Measurements from ENCODE around the gene MYL11.

Gene MYL11

GRCh38 chr16:30354423-30355143 lies 20.0 kb upstream of the MYL11 start:
- DNase-seq (ENCODE audit: low read depth in 2 of 2): no peak

GRCh38 chr16:30355144-30355953 lies 19.3 kb upstream of the MYL11 start, which contains the start of gene CD2BP2:
TSS of gene CD2BP2 (minus strand) at chr16:30355308. CDS start at chr16:30354681, 627 bp downstream.
- peak; percentile 99 for DNase-seq (ENCODE audit: low read depth in 2 of 2)

GRCh38 chr16:30355954-30356308 lies 18.7 kb upstream of the MYL11 start:
- DNase-seq (ENCODE audit: low read depth in 2 of 2): no peak

- DNase-seq (ENCODE audit: low read depth in 2 of 2): no peak
These were observed 18.1 kb upstream of the MYL11 start for GRCh38 chr16:30356401-30357084.

- no peak for DNase-seq (ENCODE audit: low read depth in 2 of 2)
These were observed 17.4 kb upstream of the MYL11 start for GRCh38 chr16:30357085-30357714.

GRCh38 chr16:30357715-30358576 lies 16.7 kb upstream of the MYL11 start:
- DNase-seq (ENCODE audit: low read depth in 2 of 2): no peak

GRCh38 chr16:30358577-30358936 lies 16.0 kb upstream of the MYL11 start:
- no peak for DNase-seq (ENCODE audit: low read depth in 2 of 2)

GRCh38 chr16:30358990-30359870 lies 15.4 kb upstream of the MYL11 start:
- no peak for DNase-seq (ENCODE audit: low read depth in 2 of 2)

- no peak for DNase-seq (ENCODE audit: low read depth in 2 of 2)
These were observed 14.8 kb upstream of the MYL11 start for GRCh38 chr16:30359871-30360170.

GRCh38 chr16:30361180-30361579 lies 13.4 kb upstream of the MYL11 start:
- no peak for DNase-seq (ENCODE audit: low read depth in 2 of 2)

GRCh38 chr16:30365200-30365599 lies 9.4 kb upstream of the MYL11 start:
- no peak for DNase-seq (ENCODE audit: low read depth in 2 of 2)

- no peak for DNase-seq (ENCODE audit: low read depth in 2 of 2)
These were observed 8.1 kb upstream of the MYL11 start for GRCh38 chr16:30366511-30366910.

- DNase-seq (ENCODE audit: low read depth in 2 of 2): no peak
These were observed 7.1 kb upstream of the MYL11 start for GRCh38 chr16:30367349-30368009.

GRCh38 chr16:30368122-30368791 lies 6.3 kb upstream of the MYL11 start:
- DNase-seq (ENCODE audit: low read depth in 2 of 2): no peak

GRCh38 chr16:30368792-30369090 lies 5.9 kb upstream of the MYL11 start:
- DNase-seq (ENCODE audit: low read depth in 2 of 2): no peak

- DNase-seq (ENCODE audit: low read depth in 2 of 2): no peak
These were observed 5.3 kb upstream of the MYL11 start for GRCh38 chr16:30369091-30369937.

- DNase-seq (ENCODE audit: low read depth in 2 of 2): no peak
These were observed 4.6 kb upstream of the MYL11 start for GRCh38 chr16:30369938-30370455.
